Measurements from ENCODE around the gene BMPER.

The BMPER gene

GRCh38 chr7:34067005-34067778, 161.9 kb downstream of the BMPER start:
- no peak for DNase-seq

DNA sequence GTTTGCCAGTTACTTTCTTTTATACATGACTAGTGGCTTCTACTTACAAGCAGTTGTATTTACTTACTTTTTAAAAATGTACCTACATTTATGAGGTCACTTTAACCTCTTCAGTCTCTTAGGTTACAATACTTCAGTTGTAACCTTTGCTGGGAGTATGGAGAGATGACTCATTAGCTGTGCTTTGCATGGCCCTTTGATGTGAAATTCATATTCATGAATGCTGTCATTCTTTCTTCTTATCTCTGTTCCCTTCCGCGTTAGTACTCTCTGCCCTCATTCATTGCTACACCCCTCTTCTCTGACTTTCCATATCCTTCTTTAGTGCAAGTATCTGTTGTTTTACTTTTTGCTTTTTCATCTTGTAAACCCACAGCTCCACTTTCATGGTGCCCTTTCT, 164.3 kb downstream of the BMPER start:
- no peak for DNase-seq

DNA sequence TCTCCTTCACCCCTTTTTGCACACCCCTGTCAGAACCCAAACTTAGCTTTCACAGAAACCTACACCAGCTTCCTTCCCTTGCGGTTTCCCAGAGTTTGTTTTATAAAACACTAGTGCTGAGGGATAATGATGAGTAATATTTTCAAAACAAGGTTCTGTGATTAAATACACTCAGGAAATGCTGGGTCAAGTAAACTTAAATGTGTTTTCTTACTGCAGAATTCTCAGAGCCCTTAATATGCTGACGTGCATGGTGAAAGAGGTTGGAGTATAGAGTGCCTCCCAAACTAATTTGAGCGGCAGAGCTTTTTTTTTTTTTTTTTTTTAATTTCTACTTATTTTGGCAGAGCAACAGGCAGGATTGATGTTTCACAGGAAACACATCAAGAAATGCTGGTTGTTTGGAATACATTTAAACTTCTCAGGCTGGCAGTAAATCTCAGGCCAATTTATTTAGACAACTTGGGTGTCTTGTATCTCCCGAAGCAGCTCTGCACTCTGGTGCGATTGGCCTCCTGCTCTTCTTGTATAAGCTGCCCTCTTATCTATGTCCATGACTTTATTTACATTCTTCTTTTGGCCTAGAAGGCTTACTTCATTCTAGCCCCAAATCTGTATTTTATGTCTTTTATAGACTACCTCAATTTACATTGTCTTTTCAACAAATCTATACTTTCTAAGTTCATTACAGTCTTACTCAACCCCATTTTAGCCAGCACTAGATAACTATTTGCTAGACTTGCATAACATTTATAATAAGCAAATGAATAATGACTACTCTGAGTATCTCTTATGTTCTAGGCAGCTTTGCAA, 165.4 kb downstream of the BMPER start:
- DNase-seq = no peak

GRCh38 chr7:34073676-34074075, 168.3 kb downstream of the BMPER start:
- no peak for DNase-seq

DNA sequence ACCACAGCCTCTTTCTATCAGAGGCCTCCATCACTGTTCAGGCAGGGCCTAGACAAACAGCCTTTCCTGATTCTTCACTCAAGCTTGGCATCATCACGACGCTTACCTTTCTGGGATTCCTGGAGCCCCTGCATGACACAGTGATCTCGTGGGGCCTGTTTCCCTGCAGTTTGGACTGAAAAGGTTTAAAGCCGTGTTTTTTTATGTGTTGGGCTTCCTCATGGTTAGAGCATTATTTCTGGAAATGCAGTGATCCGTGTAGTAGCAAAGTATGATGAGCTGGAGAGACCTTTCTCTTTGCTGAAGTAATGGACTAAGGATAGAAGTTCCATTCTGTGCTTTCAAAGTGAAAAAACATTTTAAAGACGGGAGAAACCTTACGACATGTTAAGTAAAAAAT, 169.1 kb downstream of the BMPER start:
- no peak for DNase-seq

DNA sequence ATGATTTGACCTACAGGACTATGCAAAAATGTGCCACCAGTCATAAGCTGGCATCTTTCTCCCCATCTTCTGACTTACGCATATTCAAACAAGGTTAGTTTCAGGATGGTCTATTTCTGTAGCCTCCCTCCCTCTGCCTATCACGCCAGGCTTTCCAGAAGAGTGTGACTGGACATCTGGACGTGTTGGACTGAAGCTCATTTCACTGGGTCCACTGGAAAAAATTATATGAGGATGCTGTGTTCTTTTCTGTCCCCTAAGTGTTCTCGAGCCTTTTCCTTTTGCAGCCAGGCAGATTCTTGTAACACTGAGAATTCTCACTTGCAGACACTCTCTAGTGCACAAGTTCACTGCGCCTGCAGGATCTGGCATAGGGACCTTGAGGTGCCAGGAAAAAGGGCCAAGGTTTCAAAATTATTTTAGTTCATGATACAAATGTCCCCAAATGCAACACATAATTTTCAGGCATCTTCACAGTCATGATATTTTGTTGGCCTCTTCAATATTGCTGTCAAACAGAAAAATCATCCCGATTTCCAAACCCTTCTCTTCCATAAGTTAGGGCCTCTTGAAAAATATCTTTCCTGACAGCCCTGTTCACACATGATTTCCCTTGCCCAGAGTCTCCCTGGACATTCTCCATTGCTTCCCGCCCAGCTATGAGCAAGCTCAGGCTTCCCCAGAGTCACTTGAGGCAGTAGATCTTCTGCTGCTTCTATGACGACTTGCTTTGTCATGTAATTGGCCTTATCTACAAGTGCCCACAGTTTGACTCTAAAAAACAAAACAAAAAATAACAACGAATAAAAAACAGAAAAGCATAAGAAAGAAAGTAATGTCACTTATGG, 170.4 kb downstream of the BMPER start:
- no peak for DNase-seq

DNA sequence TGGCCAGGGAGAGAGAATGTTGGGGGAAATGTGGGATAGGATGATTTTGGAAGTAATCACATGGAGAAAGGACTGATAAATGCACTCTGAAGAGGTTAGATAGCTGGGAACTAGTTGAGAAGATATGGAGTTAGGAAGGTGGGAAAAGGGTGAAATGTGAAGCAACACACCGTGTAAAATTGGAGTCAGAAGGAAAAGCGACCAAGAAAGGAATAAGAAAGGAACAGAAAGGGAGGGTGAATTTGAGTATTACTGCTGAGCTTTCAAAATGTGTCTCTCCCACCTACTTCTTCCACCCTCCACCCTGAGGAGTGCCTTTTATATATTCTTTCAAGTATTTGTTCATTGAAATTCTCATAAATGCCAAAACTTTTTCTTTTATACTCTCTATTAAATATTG, 171.8 kb downstream of the BMPER start:
- DNase-seq = no peak

DNA sequence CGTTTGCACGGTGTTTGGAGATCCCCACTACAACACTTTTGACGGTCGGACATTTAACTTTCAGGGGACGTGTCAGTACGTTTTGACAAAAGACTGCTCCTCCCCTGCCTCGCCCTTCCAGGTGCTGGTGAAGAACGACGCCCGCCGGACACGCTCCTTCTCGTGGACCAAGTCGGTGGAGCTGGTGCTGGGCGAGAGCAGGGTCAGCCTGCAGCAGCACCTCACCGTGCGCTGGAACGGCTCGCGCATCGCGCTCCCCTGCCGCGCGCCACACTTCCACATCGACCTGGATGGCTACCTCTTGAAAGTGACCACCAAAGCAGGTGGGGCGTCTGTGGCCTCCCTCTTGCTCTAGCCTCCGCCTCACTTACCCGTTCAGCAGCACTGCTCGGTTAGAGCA, 173.5 kb downstream of the BMPER start:
- no peak for DNase-seq

- DNase-seq = no peak
Observed at GRCh38 chr7:34080513-34080912, 175.2 kb downstream of the BMPER start.

- no peak for DNase-seq
Observed at GRCh38 chr7:34081935-34082334, 176.6 kb downstream of the BMPER start.

GRCh38 chr7:34083440-34083839, 178.1 kb downstream of the BMPER start:
- DNase-seq = no peak

DNA sequence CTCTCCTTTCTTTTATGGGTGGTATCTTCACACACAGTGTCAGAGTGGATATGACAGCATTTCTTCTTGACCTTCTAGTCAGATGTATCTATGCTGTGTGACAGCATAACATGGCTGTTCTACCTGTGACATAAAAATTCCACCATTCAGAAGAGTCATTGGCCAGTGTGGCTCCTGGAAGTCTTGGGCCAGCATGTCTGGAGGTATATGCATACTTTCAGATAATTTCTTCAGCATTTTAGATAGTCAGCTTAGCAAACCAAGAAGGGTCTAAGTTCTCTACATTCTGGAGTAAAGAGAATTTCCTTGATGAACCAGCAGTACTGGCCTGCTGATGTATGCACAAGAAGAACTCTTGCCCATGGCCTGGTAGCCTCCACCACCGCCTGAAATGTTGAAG, 179.3 kb downstream of the BMPER start:
- DNase-seq = no peak

DNA sequence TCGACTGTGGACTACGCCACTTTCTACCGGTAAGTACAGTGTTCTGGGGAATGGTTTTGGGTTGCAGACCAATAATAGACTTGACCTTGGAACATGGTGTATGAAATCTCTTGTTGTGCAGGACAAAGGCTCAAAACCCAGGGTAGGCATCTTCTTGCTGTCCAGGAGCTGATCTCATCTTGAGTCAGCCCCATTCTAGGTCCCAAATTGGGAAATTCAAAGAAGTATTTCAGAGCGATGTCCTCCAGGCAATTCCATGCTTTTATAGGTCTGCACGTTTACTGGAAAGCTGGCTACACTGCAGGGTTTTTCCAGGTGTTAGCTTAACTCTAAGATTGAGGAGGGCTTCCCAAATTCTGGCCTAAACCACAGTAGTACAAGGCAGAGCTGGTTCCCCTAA, 180.7 kb downstream of the BMPER start:
- no peak for DNase-seq

- DNase-seq = no peak
Observed at GRCh38 chr7:34086981-34087380, 181.6 kb downstream of the BMPER start.

DNA sequence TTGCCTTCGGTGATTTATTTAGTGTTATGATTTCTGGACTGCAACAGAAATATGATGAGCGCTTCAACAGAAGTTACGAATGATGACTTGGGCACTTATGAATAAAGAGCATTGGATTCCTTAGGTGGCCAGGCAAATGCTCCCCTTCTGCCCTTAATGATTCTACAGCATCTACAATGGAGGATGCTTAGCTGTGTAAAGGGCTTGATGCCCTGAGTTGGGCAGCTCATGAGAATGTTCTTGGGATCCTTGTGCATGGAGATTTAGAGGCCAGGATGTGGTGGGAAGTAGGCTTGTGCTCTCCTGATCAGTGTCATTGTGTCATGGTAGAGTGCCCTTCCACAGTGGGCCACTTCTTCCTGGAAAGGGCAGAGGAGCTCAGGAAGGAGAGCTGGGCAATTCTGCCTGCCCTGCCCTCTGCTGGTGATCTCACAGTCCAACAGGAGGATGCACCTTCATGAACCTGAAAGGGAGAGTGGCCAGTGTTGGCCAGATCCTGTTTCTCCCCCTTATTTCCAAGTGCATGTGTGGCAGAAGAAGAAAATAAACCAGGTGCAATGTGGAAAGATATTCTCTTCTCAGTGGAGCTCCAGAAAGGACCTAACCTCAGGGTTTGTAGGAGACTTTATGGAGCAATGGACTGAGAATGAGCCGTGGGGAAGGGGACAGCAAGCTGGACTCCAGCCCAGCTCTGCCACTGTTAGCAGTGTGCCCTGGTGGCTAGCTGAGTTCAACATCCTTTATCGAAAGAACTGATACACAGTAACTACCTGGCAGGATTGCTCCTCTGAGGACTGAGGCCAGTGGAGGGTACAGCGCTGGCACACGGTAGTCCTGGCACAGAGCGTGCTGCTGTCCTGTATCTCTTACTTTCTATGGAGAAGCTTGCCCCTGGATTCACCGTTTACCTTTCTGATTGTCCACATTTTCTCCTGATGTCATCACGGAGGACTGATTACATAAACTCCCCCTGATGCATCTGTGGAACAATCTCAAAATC, 182.9 kb downstream of the BMPER start:
- no peak for DNase-seq

DNA sequence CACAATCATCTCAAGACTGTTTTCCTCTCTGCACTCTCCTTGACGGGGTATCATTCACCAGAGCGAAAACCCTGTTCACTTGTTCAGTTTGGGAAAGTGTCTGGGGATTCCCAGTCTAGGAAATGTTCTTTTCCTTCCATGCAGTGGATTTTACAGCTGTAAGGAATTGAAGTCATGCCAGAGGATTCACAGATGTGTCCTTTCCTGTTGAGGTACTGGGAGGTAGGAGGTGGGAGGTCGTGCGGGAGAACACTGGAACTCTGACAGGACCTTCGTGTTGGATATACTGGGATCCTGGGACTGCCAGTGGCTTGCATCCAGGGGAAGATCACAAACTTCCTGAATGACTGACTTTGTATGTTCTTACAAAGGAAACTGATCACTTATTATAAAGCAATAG, 185.5 kb downstream of the BMPER start:
- DNase-seq = no peak

GRCh38 chr7:34091321-34091917, 186.1 kb downstream of the BMPER start:
- peak in 1 of 2 donors; percentile 8 for DNase-seq

DNA sequence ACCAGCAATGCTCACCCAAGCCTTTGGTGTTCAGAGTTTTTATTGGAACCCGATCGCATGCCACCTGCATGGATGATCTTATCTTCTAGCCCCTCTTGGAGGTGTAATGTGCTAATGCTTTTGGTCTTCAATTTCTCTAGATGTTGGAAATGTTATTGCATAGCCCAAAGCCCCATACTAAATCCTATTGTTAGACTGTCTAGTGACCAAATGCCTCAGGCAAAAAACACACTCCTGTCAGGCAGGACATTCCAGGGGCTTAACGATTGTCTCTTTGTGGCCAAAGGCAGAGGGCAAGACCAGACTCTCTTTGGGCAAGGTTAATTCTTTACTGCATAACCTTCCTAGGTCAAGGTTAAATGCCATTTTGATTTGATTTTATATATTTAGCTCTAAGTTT, 187.9 kb downstream of the BMPER start:
- no peak for DNase-seq

GRCh38 chr7:34096198-34096651, 190.9 kb downstream of the BMPER start:
- no peak for DNase-seq

- DNase-seq = no peak
Observed at GRCh38 chr7:34096777-34097176, 191.4 kb downstream of the BMPER start.

GRCh38 chr7:34100661-34101060, 195.3 kb downstream of the BMPER start:
- DNase-seq = no peak

GRCh38 chr7:34104115-34104514, 198.8 kb downstream of the BMPER start:
- DNase-seq = no peak
